ENCODE measurements around the gene CHAT.

CHAT gene

DNA sequence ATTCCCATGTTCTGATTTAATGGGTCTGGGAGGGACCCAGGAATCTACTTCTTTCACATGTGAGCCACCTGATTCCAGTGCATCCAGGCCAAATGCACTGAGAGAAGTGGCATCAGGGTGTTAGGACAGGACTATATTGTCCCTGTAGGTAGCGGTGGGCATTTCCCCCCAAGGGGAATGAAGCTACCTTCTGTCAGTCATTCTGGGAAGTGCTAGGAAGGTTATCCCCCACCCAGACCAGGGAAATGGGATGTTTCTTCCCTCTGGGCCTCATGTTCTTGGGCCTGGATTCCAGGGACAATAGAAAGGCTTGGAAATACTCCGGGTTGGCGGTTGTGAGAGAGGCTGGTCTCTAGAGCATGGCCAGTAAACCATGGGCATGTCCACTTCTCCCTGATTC, 86.4 kb downstream of the CHAT start:
- no peak for DNase-seq (ENCODE audit: low read depth)
- no peak overlapping the region for H3K4me3 ChIP-seq (ENCODE audit: low read depth, low read length)

GRCh38 chr10:49700997-49701396, 87.2 kb downstream of the CHAT start:
- H3K4me3 ChIP-seq (ENCODE audit: low read depth, low read length), result no peak overlapping the region
- no peak for DNase-seq (ENCODE audit: low read depth)

DNA sequence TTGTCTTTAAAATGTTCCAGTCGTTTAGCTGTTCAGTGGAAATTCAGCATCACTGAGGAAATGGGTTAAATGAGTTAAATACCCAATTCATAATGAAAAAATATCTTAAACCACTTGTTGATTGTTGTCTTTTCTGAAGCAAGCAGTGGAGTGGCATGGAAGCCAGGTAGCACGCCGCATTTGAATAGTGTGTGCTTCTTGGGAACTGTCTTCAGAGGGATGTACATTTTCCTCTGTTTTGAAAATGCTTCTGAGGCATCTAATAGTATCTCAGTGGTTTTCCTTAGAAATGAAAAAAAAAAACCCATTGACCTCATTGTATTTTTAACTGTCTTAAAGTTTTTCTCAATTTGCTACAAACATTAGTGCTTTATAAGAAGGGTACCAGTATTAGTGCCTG, 93.7 kb downstream of the CHAT start:
- DNase-seq (ENCODE audit: low read depth), result no peak
- no peak overlapping the region for H3K4me3 ChIP-seq (ENCODE audit: low read depth, low read length)

GRCh38 chr10:49709934-49710333, 96.1 kb downstream of the CHAT start:
- no peak for DNase-seq (ENCODE audit: low read depth)
- H3K4me3 ChIP-seq (ENCODE audit: low read depth, low read length), result no peak overlapping the region

DNA sequence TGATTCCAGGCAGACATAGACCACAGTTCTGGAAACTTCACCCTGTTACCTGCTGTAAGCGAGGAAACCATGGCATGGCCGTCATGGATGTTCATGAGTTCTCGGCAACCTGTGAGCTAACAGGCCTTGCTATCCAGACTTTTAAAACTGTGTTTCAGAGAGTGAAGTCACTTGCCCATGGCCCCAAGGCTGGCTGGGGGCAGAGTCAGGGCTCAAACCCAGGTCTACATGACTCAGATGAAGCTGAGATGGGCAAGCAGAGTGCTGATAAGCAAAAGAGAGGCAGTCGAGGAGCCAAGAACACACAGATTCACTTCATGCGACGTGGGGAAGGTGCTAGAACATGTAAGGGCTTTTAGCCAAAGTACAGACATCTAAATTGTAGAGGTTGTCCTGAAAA, 97.1 kb downstream of the CHAT start:
- no peak overlapping the region for H3K4me3 ChIP-seq (ENCODE audit: low read depth, low read length)
- DNase-seq (ENCODE audit: low read depth), result no peak

DNA sequence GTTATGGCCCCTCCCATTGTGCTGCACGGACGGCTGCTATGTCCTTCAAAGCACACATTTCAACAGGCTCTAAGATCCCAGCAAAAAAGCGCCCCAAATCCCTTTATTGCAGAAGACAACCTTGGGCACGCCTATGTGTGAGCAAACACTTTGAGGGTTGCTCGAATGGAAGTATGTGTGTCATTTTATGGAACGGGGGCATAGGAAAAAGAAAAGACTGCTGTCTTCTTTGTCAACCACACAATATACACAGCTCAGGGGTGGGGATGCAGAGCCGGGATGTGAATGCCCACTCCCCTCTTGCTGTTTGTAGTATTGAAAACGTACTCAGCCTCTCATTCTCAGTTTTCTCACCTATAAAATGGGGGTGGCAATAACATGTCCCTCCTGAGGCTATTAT, 97.6 kb downstream of the CHAT start:
- H3K4me3 ChIP-seq (ENCODE audit: low read depth, low read length), result no peak overlapping the region
- DNase-seq (ENCODE audit: low read depth), result no peak

GRCh38 chr10:49713266-49713665, 99.4 kb downstream of the CHAT start:
- DNase-seq (ENCODE audit: low read depth), result no peak
- H3K4me3 ChIP-seq (ENCODE audit: low read depth, low read length), result no peak overlapping the region
